ENCODE results near the gene SLC14A1. TPM values are rescaled to one million over a fixed set of nuclear protein-coding genes. Genes with fewer than 3 reads are reported as not detected.

Gene SLC14A1
- total and polyA plus RNA-seq, 2 experiments from 2014 or later, result 0.21 to 0.53 TPM

- TF ChIP-seq, protein P1, sequence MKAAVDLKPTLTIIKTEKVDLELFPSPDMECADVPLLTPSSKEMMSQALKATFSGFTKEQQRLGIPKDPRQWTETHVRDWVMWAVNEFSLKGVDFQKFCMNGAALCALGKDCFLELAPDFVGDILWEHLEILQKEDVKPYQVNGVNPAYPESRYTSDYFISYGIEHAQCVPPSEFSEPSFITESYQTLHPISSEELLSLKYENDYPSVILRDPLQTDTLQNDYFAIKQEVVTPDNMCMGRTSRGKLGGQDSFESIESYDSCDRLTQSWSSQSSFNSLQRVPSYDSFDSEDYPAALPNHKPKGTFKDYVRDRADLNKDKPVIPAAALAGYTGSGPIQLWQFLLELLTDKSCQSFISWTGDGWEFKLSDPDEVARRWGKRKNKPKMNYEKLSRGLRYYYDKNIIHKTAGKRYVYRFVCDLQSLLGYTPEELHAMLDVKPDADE (IDR thresholded peaks at IDR 0.05), result no peak
- TF ChIP-seq STAT1 (IDR thresholded peaks at IDR 0.05; ENCODE audit: unreplicated experiment) (no peak), NANOG (IDR thresholded peaks at IDR 0.05; ENCODE audit: borderline replicate concordance) (no peak), REST (IDR thresholded peaks at IDR 0.05; ENCODE audit: unreplicated experiment) (no peak), ZNF331 (CRISPR knock-in tag; IDR thresholded peaks at IDR 0.05; ENCODE audit: low read depth) (no peak), POLR2AphosphoS5 (IDR thresholded peaks at IDR 0.05; ENCODE audit: low read depth) (no peak)
- TF ChIP-seq, protein P2, sequence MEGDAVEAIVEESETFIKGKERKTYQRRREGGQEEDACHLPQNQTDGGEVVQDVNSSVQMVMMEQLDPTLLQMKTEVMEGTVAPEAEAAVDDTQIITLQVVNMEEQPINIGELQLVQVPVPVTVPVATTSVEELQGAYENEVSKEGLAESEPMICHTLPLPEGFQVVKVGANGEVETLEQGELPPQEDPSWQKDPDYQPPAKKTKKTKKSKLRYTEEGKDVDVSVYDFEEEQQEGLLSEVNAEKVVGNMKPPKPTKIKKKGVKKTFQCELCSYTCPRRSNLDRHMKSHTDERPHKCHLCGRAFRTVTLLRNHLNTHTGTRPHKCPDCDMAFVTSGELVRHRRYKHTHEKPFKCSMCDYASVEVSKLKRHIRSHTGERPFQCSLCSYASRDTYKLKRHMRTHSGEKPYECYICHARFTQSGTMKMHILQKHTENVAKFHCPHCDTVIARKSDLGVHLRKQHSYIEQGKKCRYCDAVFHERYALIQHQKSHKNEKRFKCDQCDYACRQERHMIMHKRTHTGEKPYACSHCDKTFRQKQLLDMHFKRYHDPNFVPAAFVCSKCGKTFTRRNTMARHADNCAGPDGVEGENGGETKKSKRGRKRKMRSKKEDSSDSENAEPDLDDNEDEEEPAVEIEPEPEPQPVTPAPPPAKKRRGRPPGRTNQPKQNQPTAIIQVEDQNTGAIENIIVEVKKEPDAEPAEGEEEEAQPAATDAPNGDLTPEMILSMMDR (conservative IDR thresholded peaks at IDR 0.05; ENCODE audit: low read depth in 2 of 2), result no peak
Measured at GRCh38 chr18:45688833-45689232, 35.1 kb upstream of the SLC14A1 start (continued).

- no peaks in the 10 kb centered on the region for H3K36me3 ChIP-seq (ENCODE audit: insufficient read depth)
- peaks cover 21% of the 10 kb centered on the region for H3K36me3 Mint-ChIP-seq (ENCODE audit: low read depth)
- H3K27ac ChIP-seq (ENCODE audit: low read depth), result no peak overlapping the region
- H3K27me3 Mint-ChIP-seq (ENCODE audit: insufficient read depth, low read depth, poor library complexity), result peaks cover 4% of the 10 kb centered on the region
- H3F3A ChIP-seq (replicated peaks; ENCODE audit: low read depth), result no peaks in the 10 kb centered on the region
- H3K79me2 ChIP-seq (replicated peaks; ENCODE audit: insufficient read depth), result no peaks in the 10 kb centered on the region
- H3K4me3 Mint-ChIP-seq, result no peak overlapping the region
- no peak overlapping the region for H3K4me2 ChIP-seq
- peaks cover 10% of the 10 kb centered on the region for H3K4me1 ChIP-seq (ENCODE audit: insufficient read depth)
- peaks cover 20% of the 10 kb centered on the region for H3K9me3 Mint-ChIP-seq
- H2AFZ ChIP-seq, result no peak overlapping the region
- no peak overlapping the region for H3K4me3 ChIP-seq
- no peak overlapping the region for H3K27ac Mint-ChIP-seq
- ATAC-seq (no peak), DNase-seq (ENCODE audit: low spot score) (no peak)
- no peaks in the 10 kb centered on the region for H3K27me3 ChIP-seq (ENCODE audit: insufficient read depth)
- no peaks in the 10 kb centered on the region for H3K9me2 ChIP-seq (ENCODE audit: insufficient read depth)
- no peak for TF ChIP-seq REST (IDR thresholded peaks at IDR 0.05; ENCODE audit: unreplicated experiment)
- H4K20me1 ChIP-seq (replicated peaks; ENCODE audit: insufficient read depth), result no peaks in the 10 kb centered on the region
- peaks cover 38% of the 10 kb centered on the region for H3K4me1 Mint-ChIP-seq
Measured at GRCh38 chr18:45689396-45689795, 34.6 kb upstream of the SLC14A1 start.

All from GM23338 (cell line).